HG02870 (cell line): ENCODE measurements around the gene CLTA.
"Not testable (repeated sequence)": the region's sequence is repeated elsewhere in the genome, so short reads cannot be mapped to it uniquely, and the experiment has no call there.

Experiments
- ATAC-seq: cut with Tn5 transposase; IDR thresholded peaks from one replicate; pipeline ENCODE4 v1.9.1; 2021; ENCODE audit warnings: mild to moderate bottlenecking, moderate library complexity; ENCODE audit not compliant: unreplicated experiment

The CLTA gene

DNA sequence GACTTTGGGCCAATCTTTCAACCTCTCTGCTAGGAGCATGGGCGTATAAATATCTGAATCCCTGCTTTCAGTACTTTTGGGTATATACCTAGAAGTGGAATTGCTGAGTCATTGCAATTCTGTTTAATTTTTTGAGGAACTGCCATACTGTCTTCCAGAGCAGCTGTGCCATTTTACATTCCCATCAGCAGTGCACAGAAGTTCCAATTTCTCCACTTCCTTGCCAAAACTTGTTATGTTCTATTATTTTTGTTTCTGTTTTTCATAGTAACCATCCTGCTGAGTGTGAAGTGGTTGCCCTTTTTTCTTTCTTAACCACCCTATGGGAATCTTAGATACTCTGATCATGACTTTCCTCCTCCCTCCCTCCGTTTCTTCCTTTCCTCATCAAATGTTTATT lies 32.6 kb upstream of the CLTA start:
- ATAC-seq: no peak

DNA sequence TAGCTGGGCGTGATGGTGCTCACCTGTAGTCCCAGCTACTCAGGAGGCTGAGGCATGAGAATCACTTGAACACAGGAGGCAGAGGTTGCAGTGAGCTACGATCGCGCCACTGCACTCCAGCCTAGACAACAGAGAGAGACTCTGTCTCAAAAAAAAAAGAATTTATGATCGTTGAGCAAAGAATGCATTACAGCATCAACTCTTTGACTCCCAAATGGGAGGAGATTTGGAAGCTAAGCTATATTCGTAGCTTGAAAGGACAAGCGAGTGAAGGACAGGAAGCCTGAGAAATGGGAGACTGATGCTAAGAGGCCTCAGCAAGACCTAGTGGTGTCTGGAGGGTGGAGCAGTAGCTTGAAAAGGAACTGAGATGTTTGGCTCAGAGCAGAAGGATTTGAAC lies 31.8 kb upstream of the CLTA start:
- ATAC-seq: no peak

DNA sequence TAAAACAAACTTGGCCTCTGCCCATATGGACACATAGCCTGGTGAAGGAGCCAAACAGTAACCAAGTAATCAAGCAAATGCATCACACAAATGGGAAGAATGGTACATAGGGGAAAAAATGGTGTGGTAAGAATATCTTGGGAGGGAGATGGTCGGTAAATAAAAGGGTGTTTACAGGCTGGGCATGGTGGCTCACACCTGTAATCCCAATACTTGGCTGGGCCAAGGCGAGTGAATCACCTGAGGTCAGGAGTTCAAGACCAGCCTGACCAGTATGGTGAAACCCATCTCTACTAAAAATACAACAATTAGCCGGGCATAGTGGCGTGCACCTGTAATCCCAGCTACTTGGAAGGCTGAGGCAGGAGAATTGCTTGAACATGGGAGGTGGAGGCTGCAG lies 31.2 kb upstream of the CLTA start:
- not testable (repeated sequence) for ATAC-seq

DNA sequence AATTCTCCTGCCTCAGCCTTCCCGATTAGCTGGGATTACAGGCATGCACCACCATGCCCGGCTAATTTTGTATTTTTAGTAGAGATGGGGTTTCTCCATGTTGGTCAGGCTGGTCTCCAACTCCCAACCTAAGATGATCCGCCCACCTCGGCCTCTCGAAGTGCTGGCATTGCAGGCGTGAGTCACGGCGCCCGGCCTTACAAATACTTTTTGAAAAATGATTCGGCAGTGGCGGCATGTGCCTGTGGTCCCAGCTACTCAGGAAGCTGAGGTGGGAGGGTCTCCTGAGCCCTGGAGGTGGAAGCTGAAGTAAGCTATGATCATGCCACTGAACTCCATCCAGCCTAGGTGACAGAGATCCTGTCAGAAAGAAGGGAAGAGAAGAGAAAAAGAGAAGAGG lies 30.6 kb upstream of the CLTA start:
- not testable (repeated sequence) for ATAC-seq

DNA sequence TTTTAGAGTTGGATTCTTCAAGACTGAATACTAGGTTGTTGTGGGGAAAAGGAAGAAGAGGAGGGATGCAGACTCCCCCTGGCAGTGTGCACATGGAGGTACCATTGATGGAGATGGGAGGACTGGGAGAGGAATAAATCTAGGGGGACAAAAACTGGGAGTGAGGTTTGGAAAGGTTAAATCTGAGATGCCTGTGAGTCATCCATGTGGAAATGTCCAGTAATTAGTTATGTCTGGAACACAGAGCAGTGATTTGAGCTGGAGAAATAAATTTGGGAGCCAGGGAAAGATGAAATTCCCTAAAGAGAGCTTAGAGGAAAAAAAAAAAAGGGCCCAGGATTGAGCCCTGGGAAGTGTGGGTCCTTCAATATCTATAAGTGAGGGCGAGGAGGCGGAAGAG lies 29.5 kb upstream of the CLTA start:
- no peak for ATAC-seq

DNA sequence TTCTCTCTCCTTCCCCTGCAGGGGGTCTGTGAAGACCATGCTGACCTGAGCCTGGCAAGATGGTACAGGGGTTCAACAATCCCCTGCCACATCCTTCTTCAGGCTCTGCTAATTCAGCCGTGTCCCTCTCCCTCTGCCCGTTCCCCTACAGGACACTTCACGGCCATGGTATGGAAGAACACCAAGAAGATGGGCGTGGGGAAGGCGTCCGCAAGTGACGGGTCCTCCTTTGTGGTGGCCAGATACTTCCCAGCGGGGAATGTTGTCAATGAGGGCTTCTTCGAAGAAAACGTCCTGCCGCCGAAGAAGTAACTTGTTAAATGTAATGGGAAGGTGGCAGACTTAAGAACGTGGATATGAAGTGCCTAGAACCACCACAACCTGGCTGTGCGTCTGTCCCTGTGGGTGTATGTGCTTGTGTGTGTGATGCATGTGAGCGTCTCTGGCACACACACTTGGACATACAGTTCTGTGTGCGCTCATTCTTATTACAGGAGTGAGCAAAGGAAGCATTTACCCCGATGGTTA lies 28.4 kb upstream of the CLTA start:
- ATAC-seq: no peak

DNA sequence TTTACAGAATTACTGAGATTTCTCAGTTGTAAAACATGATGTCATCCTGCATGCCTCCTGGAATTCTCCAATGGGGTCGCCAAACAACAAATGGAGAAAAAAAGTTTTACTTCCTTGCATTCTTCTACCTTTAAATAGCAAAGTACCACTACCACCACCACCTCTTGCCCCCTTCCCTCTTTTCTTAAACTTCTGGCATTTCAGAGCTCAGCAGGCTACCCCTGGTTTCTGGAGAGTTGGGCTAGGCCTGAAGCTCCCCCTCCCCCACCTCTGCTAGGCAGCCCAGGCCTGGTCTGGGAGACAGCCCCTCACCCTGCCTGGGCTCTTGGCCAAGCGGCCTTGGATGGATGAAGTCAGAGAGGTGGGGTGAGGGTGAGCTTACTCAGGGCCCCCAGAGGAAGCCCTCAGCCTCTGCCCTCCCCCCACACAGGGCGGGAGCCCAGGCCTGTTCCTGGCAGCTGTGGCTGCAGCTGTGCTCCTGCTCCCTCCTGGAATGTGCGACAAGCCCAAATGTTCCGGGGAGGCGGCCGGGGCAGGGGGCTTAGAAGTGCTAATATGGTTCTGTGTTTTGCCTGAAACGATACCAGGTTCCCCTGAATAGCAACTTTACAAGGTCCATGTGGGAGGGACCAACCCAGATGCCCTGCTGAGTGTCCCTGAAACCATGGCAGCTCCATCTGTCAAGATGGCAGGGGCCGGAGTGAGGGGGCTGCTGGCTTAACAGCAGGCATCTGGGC lies 27.5 kb upstream of the CLTA start:
- ATAC-seq: no peak

DNA sequence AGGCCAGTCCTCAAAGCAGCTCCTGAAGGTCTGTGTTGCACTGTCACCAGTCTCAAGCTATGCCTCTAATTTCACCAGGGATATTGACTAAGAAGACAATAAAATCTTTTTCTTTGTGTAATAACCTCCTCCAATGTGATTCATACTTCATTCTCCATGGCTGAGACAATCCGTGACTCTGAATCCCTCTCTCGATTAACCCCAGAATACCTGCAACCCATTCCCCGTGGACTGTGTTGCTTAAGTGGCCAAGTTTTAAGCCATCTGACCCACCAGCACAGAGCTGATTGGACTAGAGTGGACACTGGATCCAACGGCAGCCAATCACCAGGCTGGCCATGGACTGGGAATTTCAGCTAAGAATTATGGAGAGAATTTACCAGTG lies 26.9 kb upstream of the CLTA start:
- no peak for ATAC-seq

DNA sequence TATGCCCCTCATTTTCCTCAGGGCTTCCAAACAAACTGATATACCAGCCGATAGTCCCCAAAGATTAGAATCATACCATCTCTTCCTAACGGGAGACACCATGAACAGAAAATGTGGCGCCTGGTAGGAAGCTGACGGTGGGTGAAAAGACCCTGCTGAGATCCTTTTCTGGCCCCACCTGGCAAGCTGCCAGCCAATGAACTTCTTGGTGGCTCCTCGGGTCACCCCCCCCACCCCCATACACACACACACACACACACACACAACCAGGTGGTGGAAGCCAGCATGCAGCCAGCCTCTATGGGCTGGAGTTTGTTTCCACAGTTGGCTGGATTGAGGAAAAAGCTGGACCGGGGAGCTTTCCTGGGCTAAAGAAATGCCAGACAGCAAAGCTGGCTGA lies 26.3 kb upstream of the CLTA start:
- no peak for ATAC-seq

DNA sequence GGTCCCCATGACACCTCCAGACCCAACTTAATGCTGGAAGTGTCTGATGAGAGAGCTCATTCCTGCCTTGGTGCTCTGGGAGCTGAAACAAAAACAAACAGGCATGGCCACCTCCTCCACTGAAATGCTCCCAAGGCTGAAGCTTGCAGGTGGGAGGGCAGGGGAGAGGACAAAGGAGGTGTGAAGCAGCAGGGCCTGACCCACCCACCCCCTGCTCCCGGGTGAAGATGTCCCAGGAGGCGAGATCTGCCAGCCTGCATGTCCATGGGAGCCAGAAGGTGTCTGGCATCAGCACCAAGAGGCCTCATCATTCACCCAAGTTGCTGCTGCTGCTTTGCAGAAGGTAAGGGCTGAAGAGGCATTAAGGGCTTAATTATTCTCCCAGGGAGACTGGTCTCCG lies 25.7 kb upstream of the CLTA start:
- no peak for ATAC-seq

DNA sequence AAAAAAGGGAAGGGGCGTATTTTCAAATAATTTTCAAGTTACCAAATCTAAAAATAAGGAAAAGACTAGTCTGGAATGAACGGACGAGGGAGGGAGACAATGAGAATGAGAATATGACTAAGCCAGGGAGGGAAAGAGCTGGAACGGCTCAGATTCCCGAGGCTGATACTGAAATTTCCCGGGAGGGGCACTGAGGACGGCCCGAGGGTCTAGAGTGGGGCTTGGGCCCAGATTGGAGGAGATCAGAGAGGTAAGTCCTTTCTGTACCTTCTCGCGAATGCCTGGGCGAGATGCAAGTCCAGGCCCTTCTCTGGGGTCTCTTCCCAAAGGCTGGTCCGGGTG lies 24.9 kb upstream of the CLTA start:
- ATAC-seq: no peak

DNA sequence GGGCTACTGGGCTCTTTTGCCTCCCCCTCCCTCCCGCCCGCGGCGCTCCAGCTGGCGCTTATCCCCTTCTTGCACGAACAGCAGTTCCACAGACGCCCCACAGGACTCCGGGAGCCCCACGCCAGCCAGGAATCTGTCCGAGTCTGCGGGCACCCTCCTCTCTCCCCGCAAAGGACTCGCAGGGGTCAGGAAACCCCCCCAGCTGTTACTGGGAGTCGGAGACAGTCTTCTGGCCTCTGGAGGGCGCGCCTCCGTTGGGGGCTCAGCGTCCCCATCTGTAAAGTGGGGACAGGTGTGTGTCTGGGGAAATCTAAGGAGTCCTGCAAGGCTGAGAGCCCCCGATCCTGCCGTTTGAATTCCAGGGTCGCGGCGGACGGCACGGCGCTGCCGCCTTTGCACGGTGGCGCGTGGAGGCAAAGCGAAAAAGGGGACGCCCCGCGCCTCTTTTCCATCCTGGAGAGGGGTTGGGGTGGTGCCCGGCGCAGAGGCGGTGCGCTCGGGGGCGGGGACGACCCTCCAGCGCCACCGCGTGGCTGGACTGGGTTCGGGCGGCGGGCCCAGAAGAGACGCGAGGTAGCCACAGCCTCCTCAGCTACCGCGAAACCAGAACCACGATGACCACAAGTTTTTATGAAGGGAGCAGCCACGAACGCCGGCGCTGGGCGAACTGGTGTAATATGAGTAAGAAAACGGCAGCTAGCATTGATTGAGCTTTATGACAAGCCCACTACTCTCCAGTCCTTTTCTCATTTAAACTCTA lies 24.4 kb upstream of the CLTA start:
- peak; percentile 84 for ATAC-seq

DNA sequence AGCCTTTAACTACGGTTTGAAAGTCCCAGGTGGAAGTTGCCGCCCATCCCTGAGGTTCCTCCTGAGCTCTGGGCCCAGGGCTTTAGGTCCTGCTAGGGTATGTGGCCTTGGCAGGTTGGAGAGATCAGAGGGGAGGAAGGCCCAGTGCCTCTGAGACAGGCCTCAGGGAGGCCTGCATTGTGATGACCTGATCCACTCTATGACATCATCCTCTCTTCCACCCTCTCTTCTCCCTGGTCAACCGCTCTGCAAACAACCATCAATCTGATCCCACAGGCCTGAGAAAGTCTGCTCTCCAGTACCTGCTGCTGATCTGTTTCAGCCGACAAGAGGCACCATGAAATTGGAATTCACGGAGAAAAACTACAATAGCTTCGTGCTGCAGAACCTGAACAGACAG lies 21.6 kb upstream of the CLTA start, which contains the start of gene CCIN:
Gene CCIN, plus strand, starts transcription at position 223 of the 400 bp plus-strand sequence. Its CDS starts 115 bp downstream, at position 338.
- no peak for ATAC-seq

DNA sequence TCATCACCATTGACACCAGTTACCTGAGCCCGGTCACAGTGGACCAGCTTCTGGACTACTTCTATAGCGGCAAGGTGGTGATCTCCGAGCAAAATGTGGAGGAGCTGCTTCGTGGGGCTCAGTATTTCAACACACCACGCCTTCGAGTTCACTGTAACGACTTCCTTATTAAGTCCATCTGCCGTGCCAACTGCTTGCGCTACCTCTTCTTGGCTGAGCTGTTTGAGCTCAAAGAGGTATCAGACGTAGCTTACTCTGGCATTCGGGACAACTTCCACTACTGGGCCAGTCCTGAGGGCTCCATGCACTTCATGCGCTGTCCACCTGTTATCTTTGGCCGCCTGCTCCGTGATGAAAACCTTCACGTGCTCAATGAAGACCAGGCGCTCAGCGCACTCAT lies 21.0 kb upstream of the CLTA start:
- ATAC-seq: no peak

DNA sequence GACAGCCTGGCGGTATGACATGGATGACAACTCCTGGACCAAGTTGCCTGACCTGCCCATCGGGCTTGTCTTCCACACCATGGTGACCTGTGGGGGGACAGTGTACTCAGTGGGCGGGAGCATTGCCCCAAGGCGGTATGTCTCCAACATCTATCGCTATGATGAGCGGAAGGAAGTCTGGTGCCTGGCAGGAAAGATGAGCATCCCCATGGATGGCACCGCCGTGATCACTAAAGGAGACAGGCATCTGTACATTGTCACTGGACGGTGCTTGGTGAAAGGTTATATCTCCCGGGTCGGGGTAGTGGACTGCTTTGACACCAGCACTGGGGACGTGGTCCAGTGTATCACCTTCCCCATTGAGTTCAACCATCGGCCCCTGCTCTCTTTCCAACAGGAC lies 20.2 kb upstream of the CLTA start:
- no peak for ATAC-seq

DNA sequence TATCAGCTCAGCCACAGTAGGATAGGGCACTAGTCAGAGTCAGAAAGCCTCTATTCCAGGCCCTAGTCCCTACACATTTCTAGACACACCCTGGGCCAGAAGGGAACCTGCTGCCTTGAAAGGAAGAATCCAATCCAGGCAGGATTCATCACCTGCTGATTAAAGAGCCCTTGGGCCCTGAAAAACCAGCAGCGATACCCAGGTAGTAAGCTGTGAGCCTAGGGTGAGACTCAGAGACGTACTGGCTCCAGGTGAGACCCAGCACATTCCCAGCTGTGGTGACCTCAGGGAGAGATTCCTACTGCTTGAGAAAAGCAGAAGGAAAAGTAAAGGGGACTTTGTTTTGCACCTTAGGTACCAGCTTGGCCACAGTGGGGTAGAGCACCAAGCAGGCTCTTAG lies 16.9 kb upstream of the CLTA start:
- no peak for ATAC-seq

DNA sequence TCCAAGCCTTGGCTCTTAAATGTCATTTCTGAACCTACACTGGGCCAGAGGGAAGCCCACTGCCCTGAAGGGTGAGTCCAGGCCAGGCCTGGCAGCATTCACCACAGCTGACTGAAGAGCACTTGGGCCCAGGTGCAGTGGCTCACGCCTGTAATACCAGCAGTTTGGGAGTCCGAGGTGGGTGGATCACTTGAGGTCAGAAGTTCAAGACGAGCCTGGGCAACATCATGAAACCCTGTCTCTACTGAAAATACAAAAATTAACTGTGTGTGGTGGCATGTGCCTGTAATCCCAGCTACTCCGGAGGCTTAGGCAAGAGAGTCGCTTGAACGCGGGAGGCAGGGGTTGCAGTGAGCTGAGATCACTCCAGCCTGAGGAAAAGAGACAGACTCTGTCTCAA lies 16.4 kb upstream of the CLTA start:
- ATAC-seq: no peak

DNA sequence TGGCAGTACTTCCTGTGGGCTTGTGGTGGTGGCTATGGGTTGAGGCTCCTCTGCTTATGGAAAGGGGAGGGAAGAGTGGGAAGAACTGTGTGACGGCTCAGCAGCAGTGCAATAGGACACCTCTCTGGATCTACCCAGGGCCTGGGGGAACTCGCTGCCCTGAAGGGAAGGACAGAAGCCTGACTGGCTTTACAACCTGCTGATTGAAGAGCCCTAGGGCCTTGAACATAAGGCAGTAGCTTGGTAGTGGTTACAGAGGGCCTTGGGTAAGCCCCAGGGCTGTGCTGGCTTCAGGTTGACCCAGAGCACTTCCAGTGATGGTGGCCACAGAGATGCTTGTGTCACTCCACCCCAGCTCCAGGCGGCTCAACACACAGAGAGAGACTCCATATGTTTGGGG lies 16.0 kb upstream of the CLTA start:
- ATAC-seq: no peak

DNA sequence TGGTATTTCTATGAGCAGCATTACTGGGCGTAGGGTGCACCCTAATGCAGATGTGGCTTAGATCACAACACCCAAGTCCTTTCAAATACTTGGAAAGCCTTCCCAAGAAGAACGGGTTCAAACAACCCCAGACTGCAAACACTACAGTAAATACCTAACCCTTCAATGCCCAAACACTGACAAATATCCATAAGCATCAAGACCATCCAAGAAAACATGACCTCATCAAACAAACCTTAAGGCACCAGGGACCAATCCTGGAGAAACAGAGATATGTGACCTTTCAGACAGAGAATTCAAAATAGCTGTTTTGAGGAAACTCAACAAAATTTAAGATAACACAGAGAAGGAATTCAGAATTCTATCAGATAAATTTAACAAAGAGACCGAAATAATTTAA lies 15.5 kb upstream of the CLTA start:
- ATAC-seq: not testable (repeated sequence)

DNA sequence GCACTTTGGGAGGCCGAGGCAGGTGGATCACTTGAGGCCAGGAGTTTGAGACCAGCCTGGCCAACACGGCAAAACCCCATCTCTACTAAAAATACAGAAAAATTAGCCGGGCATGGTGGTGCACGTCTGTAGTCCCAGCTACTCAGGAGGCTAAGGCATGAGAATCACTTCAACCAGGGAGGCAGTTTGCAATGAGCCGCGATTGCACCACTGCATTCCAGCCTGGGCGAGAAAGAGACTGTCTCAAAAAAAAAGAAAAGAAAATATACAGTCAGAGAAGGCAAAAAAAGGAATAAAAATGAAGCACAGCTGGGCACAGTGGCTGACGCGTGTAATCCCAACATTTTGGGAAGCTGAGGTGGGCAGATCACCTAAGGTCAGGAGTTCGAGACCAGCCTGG lies 14.2 kb upstream of the CLTA start:
- ATAC-seq: not testable (repeated sequence)

DNA sequence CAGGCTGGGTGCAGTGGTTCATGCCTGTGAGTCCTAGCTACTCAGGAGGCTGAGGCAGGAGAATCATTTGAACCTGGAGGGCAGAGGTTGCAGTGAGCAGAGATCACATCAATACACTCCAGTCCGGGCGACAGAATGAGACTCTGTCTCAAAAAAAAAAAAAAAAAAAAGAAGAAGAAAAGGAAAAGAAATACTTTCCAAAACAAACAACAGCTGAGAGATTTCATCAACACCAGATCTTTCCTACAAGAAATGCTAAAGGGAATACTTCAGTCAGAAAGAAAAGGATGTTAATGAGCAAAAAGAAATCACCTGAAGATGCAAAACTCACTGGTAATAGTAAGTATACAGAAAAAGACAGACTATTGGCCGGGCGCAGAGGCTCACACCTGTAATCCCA lies 13.2 kb upstream of the CLTA start:
- no peak for ATAC-seq

DNA sequence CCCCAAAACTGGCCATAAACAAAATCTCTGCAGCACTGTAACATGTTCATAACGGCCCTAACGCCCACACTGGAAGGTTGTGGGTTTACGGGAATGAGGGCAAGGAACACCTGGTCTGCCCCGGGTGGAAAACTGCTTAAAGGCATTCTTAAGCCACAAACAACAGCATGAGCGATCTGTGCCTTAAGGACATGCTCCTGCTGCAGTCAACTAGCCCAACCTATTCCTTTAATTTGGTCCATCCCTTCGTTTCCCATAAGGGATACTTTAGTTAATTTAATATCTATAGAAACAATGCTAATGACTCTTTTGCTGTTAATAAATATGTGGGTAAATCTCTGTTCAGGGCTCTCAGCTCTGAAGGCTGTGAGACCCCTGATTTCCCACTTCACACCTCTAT lies 10.5 kb upstream of the CLTA start:
- not testable (repeated sequence) for ATAC-seq
